ENCODE measurements around the gene MTMR12.

GRCh38 chr5:32308946-32309345 is 3.8 kb downstream of the MTMR12 start:
- TF ChIP-seq CTCF (conservative IDR thresholded peaks at IDR 0.05 in 1 of 2, IDR thresholded peaks at IDR 0.05 in 1 of 2; ENCODE audit: low read depth in 1 of 2, low read length in 2 of 2) = no peak
- no peak for TF ChIP-seq EZH2 (IDR thresholded peaks at IDR 0.05; ENCODE audit: low read length, missing control alignments)

Measured in fibroblast of lung (primary cell).